Endothelial cell of umbilical vein (primary cell): ENCODE data around the gene YAE1. TPM values are rescaled to one million over a fixed set of nuclear protein-coding genes. Genes with fewer than 3 reads are reported as not detected.

Experiments
- BruUV-seq: library from RNA; stranded (reverse); fragments of 400-500 nt; replicated peaks from 2 replicates; lab custom pipeline; 2021; lab: Mats Ljungman, UMichigan
- CTCF ChIA-PET: fragments of 300-600, 350-600 bp; sonication (Branson Sonifier 250); formaldehyde crosslinking; loops from one replicate; lab custom pipeline; 2021; ENCODE audit warnings: antibody characterized with exemption, inconsistent platforms; lab: Charles Lee
- POLR2A ChIA-PET: fragments of 300-600, 350-600 bp; sonication (Branson Sonifier 250); formaldehyde crosslinking; loops from one replicate; lab custom pipeline; 2021; ENCODE audit warnings: antibody characterized with exemption, inconsistent platforms; lab: Charles Lee
- DNase-seq: peaks from one replicate; pipeline ENCODE4 v3.0.0-alpha.2; 2011; ENCODE audit warnings: low read depth, low spot score
- FAIRE-seq: peaks from 2 replicates; lab custom pipeline; 2011; peaks lifted over from hg19 to GRCh38; lab: Jason Lieb, UNC
- H2AFZ ChIP-seq: 2 replicates; pipeline ENCODE4 v1.6.0; 2012; ENCODE audit warnings: low read depth, low read length, control low read depth, inconsistent platforms
- H3K27ac ChIP-seq: 2 replicates; pipeline ENCODE4 v1.5.1; 2011; ENCODE audit warnings: low read depth, mild to moderate bottlenecking, control low read depth, low read length, moderate library complexity; ENCODE audit not compliant: insufficient read depth
- H3K27me3 ChIP-seq, 2 experiments: 2 replicates each; pipeline versions ENCODE4 v1.6.0 to v1.6.1; 2011; ENCODE audit warnings: low read length in 2 of 2, mixed read lengths in 1 of 2; ENCODE audit not compliant: control insufficient read depth in 2 of 2, insufficient read depth in 2 of 2
- H3K36me3 ChIP-seq, 2 experiments: 2 replicates in 1 of 2; 3 replicates in 1 of 2; pipeline ENCODE4 v1.5.1; 2011; ENCODE audit warnings: low read length in 2 of 2, mild to moderate bottlenecking in 1 of 2, moderate library complexity in 1 of 2; ENCODE audit not compliant: control insufficient read depth in 2 of 2, insufficient read depth in 2 of 2; ENCODE audit errors: extremely low read depth in 1 of 2
- H3K4me1 ChIP-seq: 3 replicates; pipeline ENCODE4 v1.5.1; 2011; ENCODE audit warnings: mild to moderate bottlenecking, low read length; ENCODE audit not compliant: control insufficient read depth, insufficient read depth; ENCODE audit errors: extremely low read depth
- H3K4me2 ChIP-seq: 2 replicates; pipeline ENCODE4 v1.6.1; 2011; ENCODE audit warnings: low read length, control low read depth, mixed read lengths; ENCODE audit not compliant: insufficient read depth
- H3K4me3 ChIP-seq, 3 experiments: fragments of 200-600 bp in 1 of 3; sonication (generic), shearing (Covaris generic) in 1 of 3; replicated peaks in 1 of 3; 2 replicates each; pipeline ENCODE4 v1.5.1; 2011 to 2016; ENCODE audit warnings: control low read depth in 3 of 3, low read length in 3 of 3, mild to moderate bottlenecking in 2 of 3, inconsistent platforms in 1 of 3, low read depth in 1 of 3, moderate library complexity in 1 of 3; ENCODE audit not compliant: insufficient read depth in 1 of 3
- H3K79me2 ChIP-seq: 2 replicates; pipeline ENCODE4 v1.6.0; 2012; ENCODE audit warnings: low read length, inconsistent platforms; ENCODE audit not compliant: control insufficient read depth, insufficient read depth
- H3K9ac ChIP-seq: replicated peaks from 2 replicates; pipeline ENCODE3; 2011; ENCODE audit warnings: low read length, control low read depth; ENCODE audit not compliant: insufficient read depth; ENCODE audit errors: extremely low read depth
- H3K9me1 ChIP-seq: replicated peaks from 3 replicates; pipeline ENCODE4 v1.6.0; 2011; ENCODE audit warnings: mild to moderate bottlenecking, low read length; ENCODE audit not compliant: control insufficient read depth, insufficient read depth; ENCODE audit errors: extremely low read depth
- H3K9me3 ChIP-seq: replicated peaks from 2 replicates; pipeline ENCODE4 v1.5.1; 2012; ENCODE audit warnings: low read length, inconsistent platforms; ENCODE audit not compliant: control insufficient read depth, insufficient read depth
- H4K20me1 ChIP-seq: replicated peaks from 2 replicates; pipeline ENCODE3; 2011; ENCODE audit warnings: mild to moderate bottlenecking, low read length; ENCODE audit not compliant: control insufficient read depth, insufficient read depth; ENCODE audit errors: extremely low read depth
- EZH2 ChIP-seq: IDR thresholded peaks from 2 replicates; pipeline ENCODE4 v1.6.1; 2012; ENCODE audit warnings: borderline replicate concordance, low read depth, mild to moderate bottlenecking, moderate library complexity, low read length, inconsistent platforms; ENCODE audit not compliant: severe bottlenecking
- FOS ChIP-seq: IDR thresholded peaks from 2 replicates; pipeline ENCODE4 v1.6.1; 2011; ENCODE audit warnings: mild to moderate bottlenecking, low read length, moderate library complexity, borderline replicate concordance; ENCODE audit not compliant: insufficient read depth
- GATA2 ChIP-seq: IDR thresholded peaks from 2 replicates; pipeline ENCODE4 v1.7.0; 2011; ENCODE audit warnings: low read depth, mild to moderate bottlenecking, moderate library complexity, mixed read lengths, low read length; ENCODE audit not compliant: insufficient read length, insufficient read depth
- JUN ChIP-seq: IDR thresholded peaks from 2 replicates; pipeline ENCODE4 v1.6.1; 2011; ENCODE audit warnings: borderline replicate concordance, low read depth; ENCODE audit not compliant: insufficient read length, insufficient read depth
- MYC ChIP-seq: IDR thresholded peaks from one replicate; pipeline ENCODE4 v1.6.1; 2011; ENCODE audit warnings: mild to moderate bottlenecking, low read depth, low read length
- POLR2A ChIP-seq: IDR thresholded peaks from 2 replicates; pipeline ENCODE4 v1.6.1; 2012; ENCODE audit warnings: low read depth, mild to moderate bottlenecking, control low read depth, low read length
- POLR2AphosphoS5 ChIP-seq: IDR thresholded peaks from 2 replicates; pipeline ENCODE4 v1.6.1; 2012; ENCODE audit warnings: low read depth, mild to moderate bottlenecking, control low read depth, low read length, moderate library complexity; ENCODE audit not compliant: insufficient read depth
- dilution Hi-C: fragments of 300-500 bp; cut with MboI; formaldehyde crosslinking; loops from one replicate; pipeline ENCODE4 v1.15.0; 2019; ENCODE audit warnings: low sequenced_read_pairs; ENCODE audit not compliant: extremely low pct_ligation_motif_present
- intact Hi-C: fragments of 100-400 bp; cut with micrococcal nuclease; formaldehyde crosslinking; loops from one replicate; pipeline ENCODE4 v1.10.0; 2022
- polyA plus RNA-seq, 4 experiments: library from polyadenylated mRNA; depleted of rRNA in 3 of 4; stranded (reverse) in 3 of 4; unstranded in 1 of 4; fragments of >200 nt; gene quantifications; 2 replicates each; pipeline versions ENCODE4 v1.2.1 to v1.2.3, GENCODE V29; 2011 to 2012; ENCODE audit warnings: missing spikeins in 1 of 4
- total RNA-seq: library from RNA; stranded (reverse); gene quantifications from 2 replicates; pipeline ENCODE4 v1.2.3, GENCODE V29; 2021
- TF ChIP-seq, protein P1 (sequence below), 2 donors: IDR thresholded peaks; 1 replicate in 1 of 2; 2 replicates in 1 of 2; pipeline ENCODE4 v1.5.1; 2011; ENCODE audit warnings: low read length in 2 of 2, mild to moderate bottlenecking in 2 of 2, moderate library complexity in 2 of 2, control low read depth in 1 of 2, inconsistent platforms in 1 of 2, low read depth in 1 of 2; ENCODE audit not compliant: insufficient read depth in 1 of 2; ENCODE audit errors: extremely low read depth in 1 of 2
- TF ChIP-seq, protein P2 (sequence below): IDR thresholded peaks from 2 replicates; pipeline ENCODE4 v1.6.1; 2011; ENCODE audit not compliant: insufficient read depth, insufficient read length

The YAE1 gene
- total and polyA plus RNA-seq, 2 donors (not counting 3 experiments of a cell fraction or from before 2014, with no cell fraction given), result 13.3 to 20.7 TPM

DNA sequence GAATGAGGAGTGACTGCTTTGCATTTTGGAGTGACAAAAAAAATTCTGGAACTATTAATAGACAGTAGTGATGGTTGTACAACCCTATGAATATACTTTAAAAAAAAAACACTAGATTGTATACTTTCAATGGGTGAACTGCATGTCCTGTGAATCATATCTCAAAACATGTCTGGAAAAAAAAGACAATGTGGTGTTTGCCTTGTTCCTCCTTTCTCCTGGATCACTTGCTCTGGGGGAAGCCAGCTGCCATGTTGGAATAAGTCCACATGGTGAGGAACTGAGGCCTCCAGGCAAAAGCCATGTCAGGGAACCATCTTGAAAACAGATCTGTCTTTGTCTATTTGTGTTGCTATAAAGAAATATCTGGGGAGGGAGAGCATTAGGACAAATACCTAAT, 39.5 kb upstream of the YAE1 start:
- FAIRE-seq, result no peak
- BruUV-seq, result no TSS peak
- Histone ChIP-seq H3K9ac (no peak overlapping the region), H3K9me3 (no peaks in the 10 kb centered on the region), H2AFZ (no peak overlapping the region), H3K4me3 (no peak overlapping the region), H3K9me1 (no peaks in the 10 kb centered on the region), H3K27ac (no peak overlapping the region), H3K36me3 (no peaks in the 10 kb centered on the region), H4K20me1 (no peaks in the 10 kb centered on the region), H3K4me1 (no peaks in the 10 kb centered on the region), H3K79me2 (no peaks in the 10 kb centered on the region), H3K27me3 (peaks cover 0 to 2% of the 10 kb centered on the region in 2 experiments), H3K4me2 (no peak overlapping the region)
- intact Hi-C loops (no loop called here), dilution Hi-C loops (no loop called here)
- ChIA-PET POLR2A (no interaction called here), CTCF (no interaction called here)
- no peak for DNase-seq
- TF ChIP-seq EZH2, result no peak
- TF ChIP-seq, protein P1, sequence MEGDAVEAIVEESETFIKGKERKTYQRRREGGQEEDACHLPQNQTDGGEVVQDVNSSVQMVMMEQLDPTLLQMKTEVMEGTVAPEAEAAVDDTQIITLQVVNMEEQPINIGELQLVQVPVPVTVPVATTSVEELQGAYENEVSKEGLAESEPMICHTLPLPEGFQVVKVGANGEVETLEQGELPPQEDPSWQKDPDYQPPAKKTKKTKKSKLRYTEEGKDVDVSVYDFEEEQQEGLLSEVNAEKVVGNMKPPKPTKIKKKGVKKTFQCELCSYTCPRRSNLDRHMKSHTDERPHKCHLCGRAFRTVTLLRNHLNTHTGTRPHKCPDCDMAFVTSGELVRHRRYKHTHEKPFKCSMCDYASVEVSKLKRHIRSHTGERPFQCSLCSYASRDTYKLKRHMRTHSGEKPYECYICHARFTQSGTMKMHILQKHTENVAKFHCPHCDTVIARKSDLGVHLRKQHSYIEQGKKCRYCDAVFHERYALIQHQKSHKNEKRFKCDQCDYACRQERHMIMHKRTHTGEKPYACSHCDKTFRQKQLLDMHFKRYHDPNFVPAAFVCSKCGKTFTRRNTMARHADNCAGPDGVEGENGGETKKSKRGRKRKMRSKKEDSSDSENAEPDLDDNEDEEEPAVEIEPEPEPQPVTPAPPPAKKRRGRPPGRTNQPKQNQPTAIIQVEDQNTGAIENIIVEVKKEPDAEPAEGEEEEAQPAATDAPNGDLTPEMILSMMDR (IDR thresholded peaks at IDR 0.05; ENCODE audit: extremely low read depth in 1 of 2, insufficient read depth in 1 of 2, low read depth in 1 of 2, low read length in 2 of 2), result no peak
- TF ChIP-seq POLR2AphosphoS5, result no peak
- TF ChIP-seq POLR2A, result no peak
- no peak for TF ChIP-seq GATA2
- no peak for TF ChIP-seq MYC
- TF ChIP-seq FOS, result no peak
- TF ChIP-seq JUN, result no peak
- TF ChIP-seq, protein P2, sequence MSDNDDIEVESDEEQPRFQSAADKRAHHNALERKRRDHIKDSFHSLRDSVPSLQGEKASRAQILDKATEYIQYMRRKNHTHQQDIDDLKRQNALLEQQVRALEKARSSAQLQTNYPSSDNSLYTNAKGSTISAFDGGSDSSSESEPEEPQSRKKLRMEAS, result no peak
